Neuronal stem cell (in vitro differentiated cells): ENCODE results near the gene C1orf21.

Experiments
- DNase-seq: peaks from one replicate; pipeline ENCODE4 v3.0.0-alpha.2; 2013; ENCODE audit warnings: low spot score
- H2AFZ ChIP-seq: one replicate; pipeline ENCODE4 v1.6.1; 2013; ENCODE audit warnings: mild to moderate bottlenecking, low read length, inconsistent platforms
- H2AK5ac ChIP-seq: 2 replicates; pipeline ENCODE4 v1.6.1; 2013; ENCODE audit warnings: low read depth, mild to moderate bottlenecking, inconsistent platforms, low read length, moderate library complexity, mixed read lengths
- H2BK120ac ChIP-seq: 2 replicates; pipeline ENCODE4 v1.6.1; 2013; ENCODE audit warnings: low read depth, mild to moderate bottlenecking, inconsistent platforms, low read length, moderate library complexity, mixed read lengths
- H2BK12ac ChIP-seq: one replicate; pipeline ENCODE4 v1.6.1; 2013; ENCODE audit warnings: low read length, inconsistent platforms
- H2BK15ac ChIP-seq: 2 replicates; pipeline ENCODE4 v1.6.1; 2013; ENCODE audit warnings: mild to moderate bottlenecking, low read length, inconsistent platforms, mixed read lengths
- H2BK5ac ChIP-seq: one replicate; pipeline ENCODE4 v1.6.1; 2013; ENCODE audit warnings: inconsistent platforms, mild to moderate bottlenecking, low read length, moderate library complexity
- H3K14ac ChIP-seq: one replicate; pipeline ENCODE4 v1.6.1; 2013; ENCODE audit warnings: low read length, inconsistent platforms
- H3K18ac ChIP-seq: 2 replicates; pipeline ENCODE4 v1.6.1; 2013; ENCODE audit warnings: low read length, inconsistent platforms
- H3K23ac ChIP-seq: 2 replicates; pipeline ENCODE4 v1.6.1; 2013; ENCODE audit warnings: low read depth, mild to moderate bottlenecking, mixed read lengths, low read length, inconsistent platforms; ENCODE audit not compliant: poor library complexity
- H3K27ac ChIP-seq: replicated peaks from 3 replicates; pipeline ENCODE4 v1.5.1; 2013; ENCODE audit warnings: low read length, inconsistent platforms
- H3K27me3 ChIP-seq, 3 experiments: 2 replicates each; pipeline ENCODE4 v1.6.1; 2013; ENCODE audit warnings: low read length in 3 of 3, mild to moderate bottlenecking in 2 of 3, inconsistent platforms in 1 of 3, low read depth in 1 of 3, mixed read lengths in 1 of 3, moderate library complexity in 1 of 3; ENCODE audit not compliant: control insufficient read depth in 3 of 3, insufficient read depth in 3 of 3
- H3K36me3 ChIP-seq, 2 donors: replicated peaks in 1 of 2; 2 replicates each; pipeline ENCODE4 v1.6.1; 2013; ENCODE audit warnings: low read length in 2 of 2; ENCODE audit not compliant: control insufficient read depth in 2 of 2, insufficient read depth in 2 of 2
- H3K4ac ChIP-seq: 2 replicates; pipeline ENCODE4 v1.6.1; 2013; ENCODE audit warnings: inconsistent platforms, mild to moderate bottlenecking, low read length, moderate library complexity
- H3K4me1 ChIP-seq, 2 donors: 1 replicate in 1 of 2; 2 replicates in 1 of 2; pipeline ENCODE4 v1.6.1; 2013; ENCODE audit warnings: low read length in 2 of 2, low read depth in 1 of 2; ENCODE audit not compliant: control insufficient read depth in 2 of 2, insufficient read depth in 1 of 2
- H3K4me2 ChIP-seq: one replicate; pipeline ENCODE4 v1.6.1; 2013; ENCODE audit warnings: mild to moderate bottlenecking, low read length, inconsistent platforms; ENCODE audit not compliant: insufficient read depth, poor library complexity, severe bottlenecking
- H3K4me3 ChIP-seq, 2 donors: 2 replicates each; pipeline ENCODE4 v1.5.1; 2013; ENCODE audit warnings: low read length in 2 of 2, mild to moderate bottlenecking in 2 of 2, inconsistent platforms in 1 of 2, moderate library complexity in 1 of 2
- H3K79me1 ChIP-seq: one replicate; pipeline ENCODE4 v1.6.1; 2013; ENCODE audit warnings: low read depth, mild to moderate bottlenecking, inconsistent platforms, low read length, moderate library complexity
- H3K9ac ChIP-seq: one replicate; pipeline ENCODE4 v1.6.1; 2013; ENCODE audit warnings: mild to moderate bottlenecking, low read depth, low read length, inconsistent platforms; ENCODE audit not compliant: poor library complexity
- H3K9me3 ChIP-seq, 2 donors: replicated peaks in 1 of 2; 2 replicates each; pipeline versions ENCODE3 to v1.6.1; 2013; ENCODE audit warnings: low read length in 2 of 2, mild to moderate bottlenecking in 2 of 2, inconsistent platforms in 1 of 2, low read depth in 1 of 2, mixed read lengths in 1 of 2, moderate library complexity in 1 of 2; ENCODE audit not compliant: control insufficient read depth in 2 of 2, insufficient read depth in 1 of 2
- H4K8ac ChIP-seq: one replicate; pipeline ENCODE4 v1.6.1; 2013; ENCODE audit warnings: low read depth, mild to moderate bottlenecking, inconsistent platforms, low read length, moderate library complexity
- H4K91ac ChIP-seq: one replicate; pipeline ENCODE4 v1.6.1; 2013; ENCODE audit warnings: low read length, low read depth, mild to moderate bottlenecking, inconsistent platforms; ENCODE audit not compliant: poor library complexity
- WGBS, 2 donors: extraction: QIAGEN DNeasy Blood & Tissue Kit; methylation state at CpG; one replicate each; pipeline ENCODE4 v1.1.7; 2013; ENCODE audit warnings: missing lambda C conversion rate in 2 of 2, mixed read lengths in 1 of 2; ENCODE audit not compliant: insufficient read length in 2 of 2, insufficient replicate concordance in 1 of 2; ENCODE audit errors: extremely low coverage in 2 of 2; 5-methylcytosine and 5-hydroxymethylcytosine counted together

Gene C1orf21

GRCh38 chr1:184617433-184618029 is 230.7 kb downstream of the C1orf21 start:
- H3K4me1 ChIP-seq = peaks cover 0 to 4% of the 10 kb centered on the region in 2 donors
- H3K9me3 ChIP-seq = no peaks in the 10 kb centered on the region
- no peak overlapping the region for H3K9ac ChIP-seq
- no peak overlapping the region for H2BK12ac ChIP-seq
- no peak overlapping the region for H3K18ac ChIP-seq
- no peak overlapping the region for H2AK5ac ChIP-seq
- WGBS, 2 donors = no CpG with 5 or more reads among the region's 3 CpGs
- H4K8ac ChIP-seq = no peak overlapping the region
- no peak overlapping the region for H2BK120ac ChIP-seq
- H3K23ac ChIP-seq = no peak overlapping the region
- no peak overlapping the region for H3K14ac ChIP-seq
- H4K91ac ChIP-seq = no peak overlapping the region
- H3K4me3 ChIP-seq = no peak overlapping the region
- no peak overlapping the region for H2BK15ac ChIP-seq
- H3K79me1 ChIP-seq = no peaks in the 10 kb centered on the region
- H2AFZ ChIP-seq = no peak overlapping the region
- no peak overlapping the region for H3K4me2 ChIP-seq
- no peak overlapping the region for H3K4ac ChIP-seq
- DNase-seq = no peak
- no peak overlapping the region for H2BK5ac ChIP-seq
- H3K27ac ChIP-seq = no peak overlapping the region
- no peaks in the 10 kb centered on the region for H3K27me3 ChIP-seq
- peaks cover 2 to 4% of the 10 kb centered on the region in 2 donors for H3K36me3 ChIP-seq

DNA sequence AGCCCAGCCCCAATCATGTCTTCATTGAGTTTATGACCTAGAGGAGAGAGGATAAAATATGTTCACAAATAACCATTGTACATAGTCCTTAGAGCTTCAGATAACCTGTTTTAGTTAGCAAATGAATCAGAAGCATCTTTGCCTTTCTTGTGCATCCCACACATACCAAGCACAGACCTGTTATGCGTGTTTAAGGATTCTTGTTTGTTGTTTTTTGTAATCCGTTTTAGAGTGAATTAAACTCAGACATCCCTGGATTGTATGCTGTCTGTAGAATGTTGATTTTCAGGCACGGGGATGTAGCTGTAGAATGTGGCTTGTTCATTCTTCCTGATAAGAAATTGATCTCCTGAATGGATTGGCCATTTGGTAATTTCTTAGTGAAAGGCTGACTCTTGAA is 232.0 kb downstream of the C1orf21 start:
- no peak overlapping the region for H2AK5ac ChIP-seq
- no peaks in the 10 kb centered on the region for H3K9me3 ChIP-seq
- H4K91ac ChIP-seq = no peak overlapping the region
- H2BK15ac ChIP-seq = no peak overlapping the region
- H2BK5ac ChIP-seq = no peak overlapping the region
- no peak overlapping the region for H3K4me3 ChIP-seq
- peaks cover 0 to 4% of the 10 kb centered on the region in 2 donors for H3K4me1 ChIP-seq
- H4K8ac ChIP-seq = no peak overlapping the region
- no peak overlapping the region for H3K27ac ChIP-seq
- H3K27me3 ChIP-seq = no peaks in the 10 kb centered on the region
- no peak overlapping the region for H2BK12ac ChIP-seq
- H3K18ac ChIP-seq = no peak overlapping the region
- H3K4ac ChIP-seq = no peak overlapping the region
- no peak overlapping the region for H3K23ac ChIP-seq
- peaks cover 2 to 4% of the 10 kb centered on the region in 2 donors for H3K36me3 ChIP-seq
- H2BK120ac ChIP-seq = no peak overlapping the region
- no peaks in the 10 kb centered on the region for H3K79me1 ChIP-seq
- H3K4me2 ChIP-seq = no peak overlapping the region
- no peak overlapping the region for H2AFZ ChIP-seq
- no CpG with 5 or more reads among the region's 3 CpGs for WGBS, 2 donors
- no peak overlapping the region for H3K9ac ChIP-seq
- DNase-seq = no peak
- H3K14ac ChIP-seq = no peak overlapping the region

DNA sequence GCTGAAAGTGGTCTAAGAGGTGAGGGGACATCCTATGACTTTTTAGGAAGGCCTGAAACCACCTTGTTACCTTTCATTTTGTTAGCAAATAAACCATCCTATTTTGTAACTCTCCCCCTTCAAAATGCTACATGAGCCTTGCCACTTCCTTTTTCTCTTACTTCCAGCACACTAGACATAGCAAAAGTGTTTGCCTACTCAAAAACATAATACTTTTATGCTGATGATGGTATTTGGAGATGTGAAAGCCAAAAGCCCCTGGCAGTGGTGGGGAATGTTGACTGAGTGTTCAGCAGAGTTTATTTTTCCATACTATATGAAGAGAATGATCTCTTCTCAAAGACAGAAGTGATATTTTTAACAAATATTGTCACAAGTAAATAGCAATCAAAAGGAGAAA is 233.6 kb downstream of the C1orf21 start:
- Histone ChIP-seq H3K9me3 (no peaks in the 10 kb centered on the region), H2BK12ac (no peak overlapping the region), H3K23ac (no peak overlapping the region), H3K4me2 (no peak overlapping the region), H3K27ac (no peak overlapping the region), H3K79me1 (no peaks in the 10 kb centered on the region), H3K18ac (no peak overlapping the region), H2BK15ac (no peak overlapping the region), H2AK5ac (no peak overlapping the region), H4K8ac (no peak overlapping the region), H4K91ac (no peak overlapping the region), H3K27me3 (no peaks in the 10 kb centered on the region), H2BK5ac (no peak overlapping the region), H3K4me3 (no peak overlapping the region), H2AFZ (no peak overlapping the region), H2BK120ac (no peak overlapping the region), H3K14ac (no peak overlapping the region), H3K4me1 (peaks cover 0 to 2% of the 10 kb centered on the region in 2 donors), H3K4ac (no peak overlapping the region), H3K36me3 (peaks cover 2 to 4% of the 10 kb centered on the region in 2 donors), H3K9ac (no peak overlapping the region)
- DNase-seq = no peak

DNA sequence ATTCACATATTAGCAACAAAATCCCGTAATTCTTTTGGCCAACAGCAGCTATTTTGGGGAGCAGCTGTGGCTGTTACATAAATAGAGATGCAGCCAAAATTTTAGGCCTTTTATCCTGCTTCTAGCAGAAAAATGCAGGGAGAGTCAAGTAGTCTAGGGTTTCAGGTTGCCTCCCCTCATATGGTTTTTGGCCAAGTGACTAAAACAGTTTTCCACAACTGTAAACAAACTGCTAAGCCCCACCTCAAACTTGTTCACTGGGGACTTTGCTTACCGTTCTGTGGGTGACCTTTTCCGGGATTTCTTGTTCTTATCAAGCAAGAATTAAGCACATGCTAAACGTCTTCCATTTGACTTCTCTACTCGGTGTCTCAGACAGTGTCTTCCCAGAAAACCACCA is 234.4 kb downstream of the C1orf21 start:
- H3K14ac ChIP-seq = no peak overlapping the region
- H3K4me1 ChIP-seq = peaks cover 0 to 2% of the 10 kb centered on the region in 2 donors
- no peak overlapping the region for H2AFZ ChIP-seq
- H2BK120ac ChIP-seq = no peak overlapping the region
- no peaks in the 10 kb centered on the region for H3K9me3 ChIP-seq
- no peak overlapping the region for H2BK12ac ChIP-seq
- no peaks in the 10 kb centered on the region for H3K79me1 ChIP-seq
- no peak overlapping the region for H3K9ac ChIP-seq
- no peaks in the 10 kb centered on the region for H3K27me3 ChIP-seq
- no peak overlapping the region for H3K4ac ChIP-seq
- H3K23ac ChIP-seq = no peak overlapping the region
- no peak overlapping the region for H3K27ac ChIP-seq
- no peak overlapping the region for H3K18ac ChIP-seq
- no peak overlapping the region for H4K91ac ChIP-seq
- no peak overlapping the region for H2BK5ac ChIP-seq
- H4K8ac ChIP-seq = no peak overlapping the region
- H3K4me2 ChIP-seq = no peak overlapping the region
- no peak overlapping the region for H3K4me3 ChIP-seq
- WGBS, 2 donors = no CpG with 5 or more reads among the region's 5 CpGs
- H2AK5ac ChIP-seq = no peak overlapping the region
- no peak for DNase-seq
- peaks cover 2 to 4% of the 10 kb centered on the region in 2 donors for H3K36me3 ChIP-seq
- no peak overlapping the region for H2BK15ac ChIP-seq
